SK-N-SH (cell line): Measurements from ENCODE around the gene TCOF1. TPM values are rescaled to one million over a fixed set of nuclear protein-coding genes. Genes with fewer than 3 reads are reported as not detected.

Experiments
- CTCF ChIA-PET: fragments of 300-600, 350-600 bp; formaldehyde crosslinking; extraction: SDS; loops from one replicate; lab custom pipeline; 2021; lab: Yijun Ruan, JAX
- POLR2A ChIA-PET: fragments of 350-600 bp; sonication (Branson Sonifier 250); formaldehyde crosslinking; extraction: SDS; loops from one replicate; lab custom pipeline; 2020; ENCODE audit warnings: antibody characterized with exemption, inconsistent platforms; lab: Yijun Ruan, JAX
- DNase-seq: peaks from one replicate; pipeline ENCODE4 v3.0.0; 2012
- H2AFZ ChIP-seq: fragments of 200-600 bp; sonication (generic); 2 replicates; pipeline ENCODE4 v1.8.1; 2016; ENCODE audit warnings: antibody characterized with exemption, mild to moderate bottlenecking, low read depth
- H3F3A ChIP-seq: fragments of 200-600 bp; sonication (generic); replicated peaks from 2 replicates; pipeline ENCODE3; 2016; ENCODE audit warnings: antibody characterized with exemption, mild to moderate bottlenecking; ENCODE audit not compliant: insufficient read depth
- H3K27ac ChIP-seq, 2 experiments: fragments of 200-500 bp in 1 of 2; fragments of 200-600 bp in 1 of 2; sonication (Bioruptor generic) in 1 of 2; sonication (generic), shearing (Covaris generic) in 1 of 2; 2 replicates each; pipeline versions ENCODE4 v1.5.1 to v1.6.1; 2014 to 2016; ENCODE audit warnings: low read depth in 2 of 2, inconsistent platforms in 1 of 2, low read length in 1 of 2, mild to moderate bottlenecking in 1 of 2, mixed read lengths in 1 of 2
- H3K27me3 ChIP-seq: fragments of 200-600 bp; sonication (generic), shearing (Covaris generic); 2 replicates; pipeline ENCODE4 v1.6.1; 2016; ENCODE audit warnings: mixed run types; ENCODE audit not compliant: insufficient read depth
- H3K36me3 ChIP-seq, 2 experiments: fragments of 200-500 bp in 1 of 2; fragments of 200-600 bp in 1 of 2; sonication (Bioruptor generic) in 1 of 2; sonication (generic) in 1 of 2; replicated peaks in 1 of 2; 2 replicates each; pipeline versions ENCODE3 to v1.5.1; 2014 to 2016; ENCODE audit warnings: low read length in 1 of 2, mild to moderate bottlenecking in 1 of 2; ENCODE audit not compliant: insufficient read depth in 2 of 2, control insufficient read depth in 1 of 2
- H3K4me1 ChIP-seq, 2 experiments: fragments of 200-500 bp in 1 of 2; fragments of 200-600 bp in 1 of 2; sonication (Bioruptor generic) in 1 of 2; sonication (generic), shearing (Covaris generic) in 1 of 2; 2 replicates each; pipeline versions ENCODE4 v1.5.1 to v1.6.1; 2014 to 2016; ENCODE audit warnings: low read depth in 1 of 2, low read length in 1 of 2, mixed run types in 1 of 2; ENCODE audit not compliant: insufficient read depth in 2 of 2, control insufficient read depth in 1 of 2
- H3K4me2 ChIP-seq: fragments of 200-600 bp; sonication (generic), shearing (Covaris generic); 2 replicates; pipeline ENCODE4 v1.6.1; 2017; ENCODE audit warnings: mixed run types
- H3K4me3 ChIP-seq, 2 experiments: fragments of 200-500 bp in 1 of 2; fragments of 200-600 bp in 1 of 2; sonication (Bioruptor generic) in 1 of 2; sonication (generic), shearing (Covaris generic) in 1 of 2; 2 replicates each; pipeline versions ENCODE4 v1.5.1 to v1.8.1; 2014 to 2016; ENCODE audit warnings: low read depth in 2 of 2, inconsistent platforms in 1 of 2, low read length in 1 of 2, mild to moderate bottlenecking in 1 of 2, mixed read lengths in 1 of 2, moderate library complexity in 1 of 2
- H3K79me2 ChIP-seq: fragments of 200-600 bp; sonication (generic); 2 replicates; pipeline ENCODE4 v1.8.1; 2017; ENCODE audit warnings: mild to moderate bottlenecking; ENCODE audit not compliant: insufficient read depth
- H3K9ac ChIP-seq: fragments of 200-600 bp; sonication (generic); 2 replicates; pipeline ENCODE4 v1.6.1; 2017; ENCODE audit warnings: mixed run types
- H3K9me2 ChIP-seq: fragments of 200-600 bp; sonication (generic); 2 replicates; pipeline ENCODE4 v1.6.1; 2017; ENCODE audit warnings: mixed run types
- H3K9me3 ChIP-seq: fragments of 200-600 bp; sonication (generic); 2 replicates; pipeline ENCODE4 v1.6.1; 2017; ENCODE audit warnings: mixed run types, mild to moderate bottlenecking, moderate library complexity
- H4K20me1 ChIP-seq: fragments of 200-600 bp; sonication (generic); 2 replicates; pipeline ENCODE4 v1.6.1; 2017; ENCODE audit warnings: mild to moderate bottlenecking, mixed run types; ENCODE audit not compliant: insufficient read depth
- FOXM1 ChIP-seq: IDR thresholded peaks from 2 replicates; pipeline ENCODE4 v1.4.0; 2012; ENCODE audit warnings: low read depth, mild to moderate bottlenecking
- GABPA ChIP-seq: IDR thresholded peaks from 2 replicates; pipeline ENCODE4 v1.4.0; 2012; ENCODE audit warnings: low read depth, mild to moderate bottlenecking
- GATA2 ChIP-seq: sonication (generic); formaldehyde crosslinking; IDR thresholded peaks from 2 replicates; pipeline ENCODE4 v1.5.0; 2020; ENCODE audit warnings: mild to moderate bottlenecking, missing genetic modification reagents
- MXI1 ChIP-seq: IDR thresholded peaks from 2 replicates; pipeline ENCODE4 v1.6.1; 2012; ENCODE audit warnings: mild to moderate bottlenecking, low read depth, low read length, improper control_type of control experiment
- RXRA ChIP-seq: IDR thresholded peaks from 2 replicates; pipeline ENCODE4 v1.4.0; 2012; ENCODE audit warnings: low read depth, mild to moderate bottlenecking, borderline replicate concordance
- WGBS: methylation state at CpG from one replicate; pipeline ENCODE4 v1.1.6; 2017; ENCODE audit warnings: low lambda C conversion rate; 5-methylcytosine and 5-hydroxymethylcytosine counted together
- polyA plus RNA-seq, 3 experiments: library from polyadenylated mRNA; depleted of rRNA; stranded (reverse); fragments of >200 nt; gene quantifications; 2 replicates each; pipeline ENCODE4 v1.2.3, GENCODE V29; 2012
- TF ChIP-seq, protein P1 (sequence below): IDR thresholded peaks from 2 replicates; pipeline ENCODE4 v1.4.0; 2012; ENCODE audit warnings: low read depth, borderline replicate concordance
- TF ChIP-seq, protein P2 (sequence below): IDR thresholded peaks from 2 replicates; pipeline ENCODE4; 2012
- TF ChIP-seq, protein P3 (sequence below): fragments of 150-350 bp; IDR thresholded peaks from 2 replicates; pipeline ENCODE4 v1.6.1; 2017; ENCODE audit warnings: antibody characterized with exemption, low read length, low read depth, borderline replicate concordance
- TF ChIP-seq, protein P4 (sequence below): IDR thresholded peaks from 2 replicates; pipeline ENCODE4 v1.4.0; 2012; ENCODE audit warnings: low read depth
- TF ChIP-seq, protein P5 (sequence below): fragments of 200-600 bp; sonication (generic); IDR thresholded peaks from 2 replicates; pipeline ENCODE4 v1.6.1; 2017; ENCODE audit warnings: antibody characterized with exemption, mild to moderate bottlenecking, moderate library complexity

Gene TCOF1
- polyA plus RNA-seq, 1 of the 3 experiments (the other 2 are of a cell fraction) = 33.0 TPM

DNA sequence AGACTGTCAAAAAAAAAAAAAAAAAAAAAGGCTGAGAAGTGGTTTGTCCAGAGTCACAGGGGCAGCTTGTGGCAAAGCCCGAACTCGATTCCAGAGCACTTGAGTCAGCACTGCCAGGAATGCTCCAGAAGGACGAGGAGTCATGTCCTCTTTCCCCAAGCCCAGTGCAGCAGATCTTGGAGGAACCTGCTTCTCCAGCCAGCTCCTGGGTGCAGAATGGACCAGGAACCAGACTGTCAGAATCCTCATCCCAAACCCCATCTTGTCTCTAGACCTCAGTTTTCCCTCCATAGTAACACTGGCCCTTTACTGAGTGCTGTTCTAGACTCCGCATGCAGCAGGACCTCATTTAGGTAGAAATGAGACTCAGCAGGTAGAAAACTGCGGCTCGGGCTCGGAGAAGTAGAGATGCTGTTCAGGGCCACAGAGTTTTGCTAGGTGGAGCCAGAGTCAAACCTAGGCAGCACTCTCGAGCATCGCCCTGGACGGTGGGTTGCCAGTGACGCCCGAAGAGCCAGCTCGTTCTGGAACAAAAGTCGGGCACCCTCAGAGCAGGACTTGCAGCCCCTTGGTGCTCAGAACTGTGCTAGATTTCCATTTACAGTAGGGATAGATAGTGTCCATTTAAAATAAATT is 39.8 kb downstream of the TCOF1 start:
- Histone ChIP-seq H3K79me2 (no peaks in the 10 kb centered on the region), H3K9me3 (no peaks in the 10 kb centered on the region), H2AFZ (no peak overlapping the region), H3K36me3 (peaks cover 7 to 84% of the 10 kb centered on the region in 2 experiments), H3F3A (peaks cover 5% of the 10 kb centered on the region), H3K9me2 (no peaks in the 10 kb centered on the region), H4K20me1 (no peaks in the 10 kb centered on the region), H3K27me3 (no peaks in the 10 kb centered on the region), H3K4me2 (no peak overlapping the region), H3K27ac (no peak overlapping the region), H3K4me3 (no peak overlapping the region), H3K4me1 (peaks cover 0 to 4% of the 10 kb centered on the region in 2 experiments; a peak in 1 of 4 replicates), H3K9ac (no peak overlapping the region)
- no peak for DNase-seq
- CTCF ChIA-PET = interaction anchor here (0.8 to 1.5 kb wide), 5 partner anchors 17 to 563 kb away, joined by 3 to 5 read pairs (median 4); no protein-coding TSS in a partner anchor
- POLR2A ChIA-PET = interaction anchor here (1.4 kb wide), 1 partner anchor 39 kb away, joined by 4 read pairs; no protein-coding TSS in a partner anchor
- TF ChIP-seq, protein P1, sequence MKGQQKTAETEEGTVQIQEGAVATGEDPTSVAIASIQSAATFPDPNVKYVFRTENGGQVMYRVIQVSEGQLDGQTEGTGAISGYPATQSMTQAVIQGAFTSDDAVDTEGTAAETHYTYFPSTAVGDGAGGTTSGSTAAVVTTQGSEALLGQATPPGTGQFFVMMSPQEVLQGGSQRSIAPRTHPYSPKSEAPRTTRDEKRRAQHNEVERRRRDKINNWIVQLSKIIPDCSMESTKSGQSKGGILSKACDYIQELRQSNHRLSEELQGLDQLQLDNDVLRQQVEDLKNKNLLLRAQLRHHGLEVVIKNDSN = no peak
- TF ChIP-seq, protein P2, sequence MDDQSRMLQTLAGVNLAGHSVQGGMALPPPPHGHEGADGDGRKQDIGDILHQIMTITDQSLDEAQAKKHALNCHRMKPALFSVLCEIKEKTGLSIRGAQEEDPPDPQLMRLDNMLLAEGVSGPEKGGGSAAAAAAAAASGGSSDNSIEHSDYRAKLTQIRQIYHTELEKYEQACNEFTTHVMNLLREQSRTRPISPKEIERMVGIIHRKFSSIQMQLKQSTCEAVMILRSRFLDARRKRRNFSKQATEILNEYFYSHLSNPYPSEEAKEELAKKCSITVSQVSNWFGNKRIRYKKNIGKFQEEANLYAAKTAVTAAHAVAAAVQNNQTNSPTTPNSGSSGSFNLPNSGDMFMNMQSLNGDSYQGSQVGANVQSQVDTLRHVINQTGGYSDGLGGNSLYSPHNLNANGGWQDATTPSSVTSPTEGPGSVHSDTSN = no peak
- TF ChIP-seq RXRA = no peak
- TF ChIP-seq, protein P3, sequence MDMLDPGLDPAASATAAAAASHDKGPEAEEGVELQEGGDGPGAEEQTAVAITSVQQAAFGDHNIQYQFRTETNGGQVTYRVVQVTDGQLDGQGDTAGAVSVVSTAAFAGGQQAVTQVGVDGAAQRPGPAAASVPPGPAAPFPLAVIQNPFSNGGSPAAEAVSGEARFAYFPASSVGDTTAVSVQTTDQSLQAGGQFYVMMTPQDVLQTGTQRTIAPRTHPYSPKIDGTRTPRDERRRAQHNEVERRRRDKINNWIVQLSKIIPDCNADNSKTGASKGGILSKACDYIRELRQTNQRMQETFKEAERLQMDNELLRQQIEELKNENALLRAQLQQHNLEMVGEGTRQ = no peak
- TF ChIP-seq FOXM1 = no peak
- TF ChIP-seq, protein P4, sequence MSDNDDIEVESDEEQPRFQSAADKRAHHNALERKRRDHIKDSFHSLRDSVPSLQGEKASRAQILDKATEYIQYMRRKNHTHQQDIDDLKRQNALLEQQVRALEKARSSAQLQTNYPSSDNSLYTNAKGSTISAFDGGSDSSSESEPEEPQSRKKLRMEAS = no peak
- TF ChIP-seq GATA2 (CRISPR knock-in tag) = no peak
- TF ChIP-seq GABPA = no peak
- WGBS = 91% methylated on average over 12 of the region's 14 CpGs

DNA sequence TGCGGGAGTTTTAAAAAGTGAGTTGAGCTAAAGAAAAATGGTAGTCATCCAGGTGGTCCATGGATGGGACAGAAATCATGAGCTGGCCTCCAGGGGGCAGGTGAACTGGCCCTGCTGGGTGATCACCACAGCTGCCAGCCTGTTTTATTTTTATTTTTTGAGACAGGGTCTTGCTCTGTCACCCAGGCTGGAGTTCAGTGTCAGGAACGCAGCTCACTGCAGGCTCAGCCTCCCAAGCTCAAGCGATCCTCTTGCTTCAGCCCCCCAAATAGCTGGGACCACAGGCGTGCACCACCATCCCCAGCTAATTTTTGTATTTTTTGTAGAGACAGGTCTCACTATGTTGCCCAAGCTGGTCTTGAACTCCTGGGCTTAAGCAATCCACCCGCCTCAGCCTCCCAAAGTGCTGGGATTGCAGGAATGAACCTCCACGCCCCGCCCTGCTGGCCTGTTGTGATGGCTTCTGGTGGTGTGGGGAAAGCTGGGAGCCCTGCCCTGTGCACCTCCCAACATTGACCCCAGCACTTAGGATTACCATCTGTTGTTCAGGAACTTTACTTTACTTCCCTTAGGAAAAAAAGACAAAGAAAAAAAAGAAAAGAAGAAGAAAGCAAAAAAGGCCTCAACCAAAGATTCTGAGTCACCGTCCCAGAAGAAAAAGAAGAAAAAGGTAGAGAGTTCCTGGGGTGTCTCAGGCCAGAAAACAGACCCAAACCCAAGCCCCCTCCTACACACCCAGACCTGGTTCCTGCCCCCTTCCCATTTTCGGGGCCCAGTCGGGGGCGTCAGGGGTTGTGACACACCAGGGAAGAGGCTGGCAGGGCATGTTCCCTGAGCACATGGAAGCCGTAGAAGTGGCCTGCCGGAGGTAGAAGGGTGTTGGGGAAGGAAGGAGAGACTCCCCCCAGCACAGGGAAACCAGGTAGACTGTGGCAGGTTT is 40.6 kb downstream of the TCOF1 start:
- no peak overlapping the region for H2AFZ ChIP-seq
- no peak overlapping the region for H3K4me2 ChIP-seq
- peaks cover 0 to 4% of the 10 kb centered on the region in 2 experiments; a peak in 1 of 4 replicates for H3K4me1 ChIP-seq
- 94% methylated on average over 12 of the region's 13 CpGs for WGBS
- no peak overlapping the region for H3K9ac ChIP-seq
- DNase-seq = no peak
- H3K27me3 ChIP-seq = no peaks in the 10 kb centered on the region
- H3K79me2 ChIP-seq = no peaks in the 10 kb centered on the region
- no peaks in the 10 kb centered on the region for H3K9me3 ChIP-seq
- TF ChIP-seq, protein P5, sequence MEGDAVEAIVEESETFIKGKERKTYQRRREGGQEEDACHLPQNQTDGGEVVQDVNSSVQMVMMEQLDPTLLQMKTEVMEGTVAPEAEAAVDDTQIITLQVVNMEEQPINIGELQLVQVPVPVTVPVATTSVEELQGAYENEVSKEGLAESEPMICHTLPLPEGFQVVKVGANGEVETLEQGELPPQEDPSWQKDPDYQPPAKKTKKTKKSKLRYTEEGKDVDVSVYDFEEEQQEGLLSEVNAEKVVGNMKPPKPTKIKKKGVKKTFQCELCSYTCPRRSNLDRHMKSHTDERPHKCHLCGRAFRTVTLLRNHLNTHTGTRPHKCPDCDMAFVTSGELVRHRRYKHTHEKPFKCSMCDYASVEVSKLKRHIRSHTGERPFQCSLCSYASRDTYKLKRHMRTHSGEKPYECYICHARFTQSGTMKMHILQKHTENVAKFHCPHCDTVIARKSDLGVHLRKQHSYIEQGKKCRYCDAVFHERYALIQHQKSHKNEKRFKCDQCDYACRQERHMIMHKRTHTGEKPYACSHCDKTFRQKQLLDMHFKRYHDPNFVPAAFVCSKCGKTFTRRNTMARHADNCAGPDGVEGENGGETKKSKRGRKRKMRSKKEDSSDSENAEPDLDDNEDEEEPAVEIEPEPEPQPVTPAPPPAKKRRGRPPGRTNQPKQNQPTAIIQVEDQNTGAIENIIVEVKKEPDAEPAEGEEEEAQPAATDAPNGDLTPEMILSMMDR = peak; percentile 16; the same call in 1 of the 2 replicates
- TF ChIP-seq MXI1 (no peak), GABPA (no peak)
- H3K27ac ChIP-seq = no peak overlapping the region
- no peaks in the 10 kb centered on the region for H4K20me1 ChIP-seq
- H3F3A ChIP-seq = peaks cover 5% of the 10 kb centered on the region
- H3K36me3 ChIP-seq = peaks cover 7 to 79% of the 10 kb centered on the region in 2 experiments
- ChIA-PET CTCF (interaction anchor here (1.1 to 1.5 kb wide), 5 partner anchors 18 to 113 kb away, joined by 3 to 5 read pairs (median 4); no protein-coding TSS in a partner anchor), POLR2A (interaction anchor here (1.4 kb wide), 1 partner anchor 38 kb away, joined by 4 read pairs; no protein-coding TSS in a partner anchor)
- H3K4me3 ChIP-seq = no peak overlapping the region
- no peaks in the 10 kb centered on the region for H3K9me2 ChIP-seq
